B cell (primary cell): ENCODE measurements around the gene KYAT1. TPM values are rescaled to one million over a fixed set of nuclear protein-coding genes. Genes with fewer than 3 reads are reported as not detected.
A peak's percentile ranks its signal among the peaks of the same experiment; 100 is the strongest.

Source experiments
- ATAC-seq: fragments of 200-7000 bp; cut with Tn5 transposase; one replicate; pipeline ENCODE4 v1.10.0; 2021; ENCODE audit warnings: low read depth, mild to moderate bottlenecking, moderate number of reproducible peaks, moderate library complexity
- CTCF ChIA-PET: fragments of 350-600 bp; sonication (Branson Sonifier 250); formaldehyde crosslinking; loops from one replicate; lab custom pipeline; 2021; ENCODE audit warnings: antibody characterized with exemption, inconsistent platforms; lab: Charles Lee
- POLR2A ChIA-PET: fragments of 350-600 bp; sonication (Branson Sonifier 250); formaldehyde crosslinking; loops from one replicate; lab custom pipeline; 2021; ENCODE audit warnings: antibody characterized with exemption; lab: Charles Lee
- DNase-seq: peaks from one replicate; pipeline ENCODE4 v3.0.0; 2013
- H2AFZ ChIP-seq: 2 replicates; pipeline ENCODE4 v1.6.1; 2012; ENCODE audit warnings: mild to moderate bottlenecking, low read depth, low read length; ENCODE audit not compliant: insufficient read depth, poor library complexity, severe bottlenecking
- H3K27ac ChIP-seq, 2 donors: 1 replicate in 1 of 2; 2 replicates in 1 of 2; pipeline ENCODE4 v1.5.1; 2012 to 2013; ENCODE audit warnings: low read length in 2 of 2, mild to moderate bottlenecking in 2 of 2, moderate library complexity in 1 of 2
- H3K27me3 ChIP-seq, 4 experiments: fragments of 200-600 bp in 1 of 4; sonication (generic) in 1 of 4; replicated peaks in 1 of 4; 1 replicate in 2 of 4; 2 replicates in 2 of 4; pipeline versions ENCODE4 v1.6.1 to v1.7.0; 2013 to 2016; ENCODE audit warnings: low read length in 3 of 4, mild to moderate bottlenecking in 2 of 4, mixed read lengths in 1 of 4, moderate library complexity in 1 of 4; ENCODE audit not compliant: insufficient read depth in 4 of 4, control insufficient read depth in 3 of 4; ENCODE audit errors: control extremely low read depth in 1 of 4
- H3K36me3 ChIP-seq, 2 experiments: replicated peaks in 1 of 2; 1 replicate in 1 of 2; 2 replicates in 1 of 2; pipeline versions ENCODE4 v1.6.1 to v1.7.1; 2013; ENCODE audit warnings: low read length in 1 of 2; ENCODE audit not compliant: insufficient read depth in 2 of 2, control insufficient read depth in 1 of 2; ENCODE audit errors: control extremely low read depth in 1 of 2, extremely low read depth in 1 of 2
- H3K4me1 ChIP-seq, 2 donors: fragments of 200-600 bp in 1 of 2; sonication (generic) in 1 of 2; 1 replicate in 1 of 2; 2 replicates in 1 of 2; pipeline versions ENCODE4 v1.5.1 to v1.6.1; 2013 to 2017; ENCODE audit warnings: low read length in 2 of 2; ENCODE audit not compliant: control insufficient read depth in 2 of 2, insufficient read depth in 2 of 2
- H3K4me2 ChIP-seq: replicated peaks from 2 replicates; pipeline ENCODE3; 2012; ENCODE audit warnings: mild to moderate bottlenecking, low read depth, low read length; ENCODE audit not compliant: poor library complexity, severe bottlenecking
- H3K4me3 ChIP-seq, 5 experiments: fragments of 200-600 bp in 1 of 5; sonication (generic) in 1 of 5; 1 replicate in 3 of 5; 2 replicates in 2 of 5; pipeline versions ENCODE4 v1.5.1 to v1.7.0; 2011 to 2016; ENCODE audit warnings: low read length in 4 of 5, mild to moderate bottlenecking in 4 of 5, low read depth in 2 of 5, control low read depth in 1 of 5, moderate library complexity in 1 of 5; ENCODE audit not compliant: insufficient read depth in 1 of 5; ENCODE audit errors: control extremely low read depth in 1 of 5, extremely low read depth in 1 of 5
- H3K79me2 ChIP-seq: fragments of 200-600 bp; sonication (generic); one replicate; pipeline ENCODE4 v1.6.0; 2016; ENCODE audit warnings: low read length; ENCODE audit not compliant: control insufficient read depth, insufficient read depth
- H3K9ac ChIP-seq: fragments of 200-600 bp; sonication (generic); 2 replicates; pipeline ENCODE4 v1.6.1; 2017; ENCODE audit warnings: mild to moderate bottlenecking, low read length, moderate library complexity
- H3K9me3 ChIP-seq, 3 donors: one replicate each; pipeline versions ENCODE4 v1.6.1 to v1.7.1; 2013; ENCODE audit warnings: low read length in 2 of 3; ENCODE audit not compliant: control insufficient read depth in 2 of 3, insufficient read depth in 1 of 3; ENCODE audit errors: control extremely low read depth in 1 of 3
- H4K20me1 ChIP-seq: 2 replicates; pipeline ENCODE4 v1.6.0; 2012; ENCODE audit warnings: mild to moderate bottlenecking, low read length; ENCODE audit not compliant: insufficient read depth, control insufficient read depth, poor library complexity, severe bottlenecking
- H3K27ac Mint-ChIP-seq: one replicate; pipeline ENCODE4 v1.8.0; 2021; ENCODE audit warnings: mixed read lengths
- H3K27me3 Mint-ChIP-seq: one replicate; pipeline ENCODE4 v1.8.0; 2021; ENCODE audit warnings: mixed read lengths
- H3K4me1 Mint-ChIP-seq: one replicate; pipeline ENCODE4 v1.8.0; 2021; ENCODE audit warnings: mixed read lengths
- H3K4me3 Mint-ChIP-seq: one replicate; pipeline ENCODE4 v1.8.0; 2021; ENCODE audit warnings: mixed read lengths
- H3K9me3 Mint-ChIP-seq: one replicate; pipeline ENCODE4 v1.8.0; 2022; ENCODE audit warnings: mixed read lengths; ENCODE audit not compliant: insufficient read depth
- EZH2 ChIP-seq: IDR thresholded peaks from 2 replicates; pipeline ENCODE4 v1.6.1; 2012; ENCODE audit warnings: borderline replicate concordance, low read depth, mild to moderate bottlenecking, moderate library complexity, low read length; ENCODE audit not compliant: insufficient read depth, poor library complexity, severe bottlenecking
- WGBS: methylation state at CpG from one replicate; pipeline ENCODE4 v1.1.5; 2013; ENCODE audit warnings: missing lambda C conversion rate; ENCODE audit not compliant: insufficient coverage; 5-methylcytosine and 5-hydroxymethylcytosine counted together
- intact Hi-C: fragments of 100-400 bp; cut with micrococcal nuclease; formaldehyde crosslinking; loops from one replicate; pipeline ENCODE4 v1.10.0; 2022
- polyA plus RNA-seq: library from polyadenylated mRNA; depleted of rRNA; stranded (reverse); fragments of >200 nt; gene quantifications from 2 replicates; pipeline ENCODE4 v1.2.3, GENCODE V29; 2012
- total RNA-seq, 2 donors: library from RNA; stranded (reverse); fragments of 120-200 nt in 1 of 2; gene quantifications; 1 replicate in 1 of 2; 2 replicates in 1 of 2; pipeline versions ENCODE4 v1.2.3 to v1.2.4, GENCODE V29; 2013 to 2022
- TF ChIP-seq, protein P1 (sequence below): fragments of 200-600 bp; IDR thresholded peaks from one replicate; pipeline ENCODE4 v1.8.0; 2022; ENCODE audit warnings: antibody characterized with exemption, mild to moderate bottlenecking

The KYAT1 gene
- total and polyA plus RNA-seq, 2 donors (not counting 1 experiment from before 2014, with no cell fraction given) = 7.0 to 16.2 TPM

DNA sequence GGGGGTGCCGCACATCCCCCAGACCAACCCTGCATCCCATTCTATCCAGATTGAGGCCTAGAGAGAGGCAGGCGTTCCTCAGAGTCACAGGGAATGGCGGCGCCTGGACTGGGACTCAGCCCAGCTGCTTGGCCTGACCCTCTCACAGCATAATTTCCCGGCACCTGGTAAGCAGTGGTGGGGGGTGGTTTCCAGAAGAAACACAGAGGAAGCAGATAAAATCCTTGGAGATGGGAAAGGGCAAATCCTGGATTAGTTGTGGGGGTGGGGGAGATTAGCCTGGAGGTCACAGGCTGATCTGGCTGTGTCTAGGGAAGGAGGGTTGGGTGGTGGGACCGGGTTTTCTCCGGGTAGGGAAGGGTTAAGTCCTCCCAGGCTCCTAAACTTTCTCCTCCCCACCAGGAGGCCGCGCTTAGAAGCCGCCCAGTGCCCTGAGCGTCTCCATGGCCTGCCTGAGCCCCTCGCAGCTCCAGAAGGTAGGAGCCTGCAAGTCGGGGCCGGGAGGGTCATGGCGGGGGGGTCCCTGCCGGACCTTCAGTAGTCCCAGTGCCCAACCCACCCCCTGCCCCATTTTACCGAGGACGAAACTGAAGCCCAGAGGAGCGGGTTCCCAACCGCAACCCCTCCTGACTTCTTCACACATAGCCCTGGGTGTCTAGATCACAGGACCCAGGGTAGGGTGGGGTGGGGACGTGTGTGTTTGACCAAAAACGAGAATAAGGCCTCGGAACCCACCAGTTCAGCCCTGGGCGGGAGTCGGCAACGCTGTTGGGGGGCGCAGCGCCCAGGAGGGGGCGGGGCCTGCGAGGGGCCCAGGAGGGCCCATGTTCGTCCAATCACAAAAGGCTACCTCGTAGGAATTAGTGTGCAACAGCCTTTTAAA, 40.4 kb upstream of the KYAT1 start:
- Histone ChIP-seq H4K20me1 (no peaks in the 10 kb centered on the region), H3K79me2 (no peaks in the 10 kb centered on the region), H3K27me3 (peaks cover 0 to 5% (median 0%) of the 10 kb centered on the region in 4 experiments), H3K36me3 (peaks cover 0 to 7% of the 10 kb centered on the region in 2 experiments), H3K9me3 (no peaks in the 10 kb centered on the region), H3K27ac (peak overlapping the region in 1 of 2 donors; percentile 64), H3K9ac (peak overlapping the region; percentile 45), H2AFZ (peak overlapping the region; percentile 71), H3K4me3 (peak overlapping the region in 4 of 5 experiments; percentile 12 to 44 (median 32)), H3K4me2 (peak overlapping the region; percentile 60), H3K4me1 (peaks cover 13% of the 10 kb centered on the region in 2 donors)
- no peak overlapping the region for H3K4me3 Mint-ChIP-seq
- WGBS = 16% methylated on average over 21 of the region's 32 CpGs
- H3K4me1 Mint-ChIP-seq = peaks cover 6% of the 10 kb centered on the region
- no peak for TF ChIP-seq EZH2
- TF ChIP-seq, protein P1, sequence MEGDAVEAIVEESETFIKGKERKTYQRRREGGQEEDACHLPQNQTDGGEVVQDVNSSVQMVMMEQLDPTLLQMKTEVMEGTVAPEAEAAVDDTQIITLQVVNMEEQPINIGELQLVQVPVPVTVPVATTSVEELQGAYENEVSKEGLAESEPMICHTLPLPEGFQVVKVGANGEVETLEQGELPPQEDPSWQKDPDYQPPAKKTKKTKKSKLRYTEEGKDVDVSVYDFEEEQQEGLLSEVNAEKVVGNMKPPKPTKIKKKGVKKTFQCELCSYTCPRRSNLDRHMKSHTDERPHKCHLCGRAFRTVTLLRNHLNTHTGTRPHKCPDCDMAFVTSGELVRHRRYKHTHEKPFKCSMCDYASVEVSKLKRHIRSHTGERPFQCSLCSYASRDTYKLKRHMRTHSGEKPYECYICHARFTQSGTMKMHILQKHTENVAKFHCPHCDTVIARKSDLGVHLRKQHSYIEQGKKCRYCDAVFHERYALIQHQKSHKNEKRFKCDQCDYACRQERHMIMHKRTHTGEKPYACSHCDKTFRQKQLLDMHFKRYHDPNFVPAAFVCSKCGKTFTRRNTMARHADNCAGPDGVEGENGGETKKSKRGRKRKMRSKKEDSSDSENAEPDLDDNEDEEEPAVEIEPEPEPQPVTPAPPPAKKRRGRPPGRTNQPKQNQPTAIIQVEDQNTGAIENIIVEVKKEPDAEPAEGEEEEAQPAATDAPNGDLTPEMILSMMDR = no peak
- ChIA-PET POLR2A (no interaction called here), CTCF (interaction anchor here (10.7 kb wide), 1 partner anchor 59 kb away, joined by 203 read pairs; no protein-coding TSS in a partner anchor)
- DNase-seq = peak; percentile 32
- peak; percentile 39 for ATAC-seq
- intact Hi-C loops = no loop called here
- H3K27me3 Mint-ChIP-seq = peaks cover 2% of the 10 kb centered on the region
- no peak overlapping the region for H3K27ac Mint-ChIP-seq
- H3K9me3 Mint-ChIP-seq = no peaks in the 10 kb centered on the region
